Thoracic aorta (tissue), 2 donors: Measurements from ENCODE around the gene SPP1. TPM values are rescaled to one million over a fixed set of nuclear protein-coding genes. Genes with fewer than 3 reads are reported as not detected.

Experiments
- ATAC-seq: fragments of 150-250 bp; one replicate; pipeline ENCODE4 v1.8.0; 2017; ENCODE audit warnings: low read depth; ENCODE audit not compliant: insufficient number of reproducible peaks, low FRiP score
- DNase-seq: peaks from one replicate; pipeline ENCODE4 v3.0.0-alpha.2; 2020; ENCODE audit warnings: low spot score
- H3K27ac ChIP-seq, 2 donors: fragments of 200-600 bp; sonication (generic); 1 replicate in 1 of 2; 2 replicates in 1 of 2; pipeline ENCODE4 v1.5.1; 2016; ENCODE audit warnings: mild to moderate bottlenecking in 2 of 2, moderate library complexity in 2 of 2
- H3K27me3 ChIP-seq: fragments of 200-600 bp; sonication (generic); replicated peaks from 2 replicates; pipeline ENCODE4 v1.6.0; 2016; ENCODE audit warnings: mild to moderate bottlenecking; ENCODE audit not compliant: insufficient read depth
- H3K36me3 ChIP-seq: fragments of 200-600 bp; sonication (generic); one replicate; pipeline ENCODE4 v1.5.1; 2016
- H3K4me1 ChIP-seq, 2 donors: fragments of 200-600 bp; sonication (generic); 1 replicate in 1 of 2; 2 replicates in 1 of 2; pipeline versions ENCODE4 v1.5.1 to v1.6.0; 2016; ENCODE audit warnings: low read depth in 2 of 2, mild to moderate bottlenecking in 1 of 2; ENCODE audit not compliant: control insufficient read depth in 1 of 2
- H3K4me3 ChIP-seq: fragments of 200-600 bp; sonication (generic); 2 replicates; pipeline ENCODE4 v1.5.1; 2016; ENCODE audit warnings: mild to moderate bottlenecking
- H3K9me3 ChIP-seq: fragments of 200-600 bp; sonication (generic); 2 replicates; pipeline ENCODE4 v1.5.1; 2016
- total RNA-seq, 2 donors: library from RNA; depleted of rRNA; stranded (reverse); fragments of >200 nt; gene quantifications; one replicate each; pipeline versions ENCODE4 v1.1.0 to v1.2.3, GENCODE V29; 2016
- TF ChIP-seq, protein P1 (sequence below): fragments of 200-600 bp; sonication (generic); IDR thresholded peaks from one replicate; pipeline ENCODE4 v1.5.1; 2019; ENCODE audit warnings: antibody characterized with exemption

SPP1 gene
- total RNA-seq, 2 donors from 2014 or later: 22.1 to 29.2 TPM

DNA sequence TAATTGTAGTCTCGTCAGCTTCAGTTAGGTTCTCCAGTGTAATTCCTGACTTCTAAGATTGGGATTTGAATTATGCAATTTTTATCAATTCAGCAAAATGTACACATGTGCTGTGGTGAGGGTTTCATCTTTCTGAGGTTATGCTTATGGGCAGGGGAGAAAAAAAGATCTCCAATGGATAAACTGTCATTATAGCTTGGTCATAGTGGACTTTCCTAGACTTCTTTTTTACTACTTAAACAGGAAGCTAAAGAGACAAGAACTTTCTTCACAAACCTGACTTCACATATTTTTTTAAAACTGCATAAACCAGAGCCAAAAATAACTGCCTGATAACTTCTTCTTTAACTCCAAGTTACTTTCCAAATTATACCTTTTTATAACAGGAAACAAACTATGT, 21.7 kb upstream of the SPP1 start:
- H3K4me3 ChIP-seq: no peak overlapping the region
- H3K4me1 ChIP-seq: peaks cover 0 to 5% of the 10 kb centered on the region in 2 donors
- no peaks in the 10 kb centered on the region for H3K36me3 ChIP-seq
- H3K27ac ChIP-seq: no peak overlapping the region
- TF ChIP-seq, protein P1, sequence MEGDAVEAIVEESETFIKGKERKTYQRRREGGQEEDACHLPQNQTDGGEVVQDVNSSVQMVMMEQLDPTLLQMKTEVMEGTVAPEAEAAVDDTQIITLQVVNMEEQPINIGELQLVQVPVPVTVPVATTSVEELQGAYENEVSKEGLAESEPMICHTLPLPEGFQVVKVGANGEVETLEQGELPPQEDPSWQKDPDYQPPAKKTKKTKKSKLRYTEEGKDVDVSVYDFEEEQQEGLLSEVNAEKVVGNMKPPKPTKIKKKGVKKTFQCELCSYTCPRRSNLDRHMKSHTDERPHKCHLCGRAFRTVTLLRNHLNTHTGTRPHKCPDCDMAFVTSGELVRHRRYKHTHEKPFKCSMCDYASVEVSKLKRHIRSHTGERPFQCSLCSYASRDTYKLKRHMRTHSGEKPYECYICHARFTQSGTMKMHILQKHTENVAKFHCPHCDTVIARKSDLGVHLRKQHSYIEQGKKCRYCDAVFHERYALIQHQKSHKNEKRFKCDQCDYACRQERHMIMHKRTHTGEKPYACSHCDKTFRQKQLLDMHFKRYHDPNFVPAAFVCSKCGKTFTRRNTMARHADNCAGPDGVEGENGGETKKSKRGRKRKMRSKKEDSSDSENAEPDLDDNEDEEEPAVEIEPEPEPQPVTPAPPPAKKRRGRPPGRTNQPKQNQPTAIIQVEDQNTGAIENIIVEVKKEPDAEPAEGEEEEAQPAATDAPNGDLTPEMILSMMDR: no peak
- H3K9me3 ChIP-seq: no peaks in the 10 kb centered on the region
- no peak for ATAC-seq
- H3K27me3 ChIP-seq: no peaks in the 10 kb centered on the region
- no peak for DNase-seq

DNA sequence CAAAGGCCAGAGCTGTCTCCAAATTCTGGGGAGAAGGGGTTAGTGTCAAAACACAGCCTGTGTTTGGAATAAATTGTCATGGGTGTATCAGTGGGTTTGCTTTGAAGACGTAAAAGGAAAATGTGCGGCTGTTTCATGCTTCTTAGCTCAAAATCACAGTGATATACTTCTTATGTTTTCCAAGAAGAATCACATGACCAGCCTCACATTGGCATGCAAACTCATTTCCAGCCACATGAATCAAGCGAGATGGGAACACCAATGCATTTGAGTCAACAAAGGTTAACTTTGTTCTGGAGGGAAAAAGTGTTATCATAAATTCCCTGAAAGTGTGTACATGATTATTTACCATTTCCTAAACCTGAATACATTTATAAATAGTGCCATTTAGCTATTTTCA, 19.0 kb upstream of the SPP1 start:
- Histone ChIP-seq H3K9me3 (no peaks in the 10 kb centered on the region), H3K27me3 (no peaks in the 10 kb centered on the region), H3K27ac (no peak overlapping the region), H3K4me3 (no peak overlapping the region), H3K36me3 (no peaks in the 10 kb centered on the region), H3K4me1 (no peaks in the 10 kb centered on the region)
- ATAC-seq (no peak), DNase-seq (no peak)
- TF ChIP-seq, protein P1: no peak

DNA sequence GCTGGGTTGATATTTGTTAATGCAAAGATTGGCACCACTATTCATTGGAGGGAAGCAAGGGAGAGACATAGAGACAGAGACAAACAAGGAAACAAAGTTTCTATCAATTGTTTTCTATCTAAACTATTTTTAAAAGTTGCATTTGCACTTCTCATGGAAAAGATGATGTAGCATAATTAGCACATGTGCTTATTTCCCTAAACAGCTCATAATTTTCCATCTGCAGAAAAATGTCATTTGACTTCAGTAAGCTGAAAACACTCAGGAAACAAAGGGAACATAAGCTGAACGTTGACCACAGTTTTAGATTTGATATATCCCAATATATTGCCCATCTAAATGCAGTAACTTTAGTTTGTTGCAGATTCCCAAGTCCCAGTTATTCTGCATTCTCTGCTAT, 18.5 kb upstream of the SPP1 start:
- no peak for ATAC-seq
- Histone ChIP-seq H3K4me3 (no peak overlapping the region), H3K4me1 (no peaks in the 10 kb centered on the region), H3K36me3 (no peaks in the 10 kb centered on the region), H3K9me3 (no peaks in the 10 kb centered on the region), H3K27ac (no peak overlapping the region), H3K27me3 (no peaks in the 10 kb centered on the region)
- TF ChIP-seq, protein P1: no peak
- no peak for DNase-seq

DNA sequence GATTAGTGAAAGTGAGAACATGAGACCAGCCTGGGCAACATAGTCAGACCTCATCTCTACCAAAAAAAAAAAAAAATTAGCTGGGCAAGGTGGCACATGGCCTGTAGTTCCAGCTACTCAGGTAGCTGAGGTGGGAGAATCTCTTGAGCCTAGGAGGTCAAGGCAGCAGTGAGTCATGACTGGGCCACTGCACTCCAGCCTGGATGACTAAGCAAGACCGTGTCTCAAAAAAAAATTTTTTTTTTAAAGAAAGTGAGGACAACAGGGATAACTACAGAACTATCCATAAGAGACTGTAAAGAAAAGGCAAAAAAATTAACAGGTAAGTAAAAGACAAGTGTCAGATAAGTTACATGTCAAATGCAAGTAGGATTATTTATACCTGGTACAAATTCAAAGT, 13.5 kb upstream of the SPP1 start:
- Histone ChIP-seq H3K9me3 (no peaks in the 10 kb centered on the region), H3K4me1 (no peaks in the 10 kb centered on the region), H3K27ac (no peak overlapping the region), H3K36me3 (no peaks in the 10 kb centered on the region), H3K27me3 (no peaks in the 10 kb centered on the region), H3K4me3 (no peak overlapping the region)
- TF ChIP-seq, protein P1: no peak
- DNase-seq (no peak), ATAC-seq (no peak)

DNA sequence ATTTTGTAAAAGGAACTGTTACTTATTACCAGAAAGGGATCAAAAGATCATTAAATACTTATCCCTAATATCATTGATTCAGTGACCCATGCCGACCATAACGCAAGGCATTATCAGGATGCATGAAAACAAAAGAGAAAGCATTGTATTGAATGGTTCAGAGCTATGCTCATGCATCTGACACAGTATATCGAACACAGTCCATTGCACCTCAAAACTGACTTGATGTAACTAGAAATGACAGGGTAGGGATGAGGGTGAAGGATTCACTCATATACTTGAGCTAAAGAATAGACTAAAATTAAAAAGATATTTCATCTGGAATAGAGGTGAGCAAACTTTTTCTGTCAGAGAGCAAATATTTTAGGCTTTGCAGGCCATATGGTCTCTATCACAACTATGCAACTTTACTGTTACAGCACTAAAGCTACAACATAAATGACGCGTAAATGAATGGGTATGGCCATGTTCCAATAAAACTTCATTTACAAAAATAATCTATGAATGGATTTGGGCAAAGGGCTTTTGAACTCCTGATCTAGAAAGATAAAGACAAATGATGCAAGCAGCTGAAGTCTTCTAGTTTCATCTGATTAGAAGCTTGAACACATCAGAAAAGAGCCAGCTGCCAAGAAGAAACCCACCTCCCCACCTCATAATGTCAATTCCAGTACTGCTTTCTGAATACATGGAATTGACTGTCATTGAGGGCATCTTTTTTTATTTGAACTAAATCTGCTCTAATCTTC, 12.9 kb upstream of the SPP1 start:
- no peaks in the 10 kb centered on the region for H3K9me3 ChIP-seq
- H3K4me3 ChIP-seq: no peak overlapping the region
- H3K4me1 ChIP-seq: no peaks in the 10 kb centered on the region
- DNase-seq (no peak), ATAC-seq (no peak)
- no peak overlapping the region for H3K27ac ChIP-seq
- no peaks in the 10 kb centered on the region for H3K27me3 ChIP-seq
- TF ChIP-seq, protein P1: no peak
- H3K36me3 ChIP-seq: no peaks in the 10 kb centered on the region
